DMS53 treated with DMSO at 0.1 percent for 48 hours (cell line): Measurements from ENCODE around the gene MUS81.
A peak's percentile ranks its signal among the peaks of the same experiment; 100 is the strongest.
"Not testable (repeated sequence)": the region's sequence is repeated elsewhere in the genome, so short reads cannot be mapped to it uniquely, and the experiment has no call there.

ENCODE experiments used
- DNase-seq: peaks from one replicate; lab custom pipeline; 2025; ENCODE audit not compliant: unreplicated experiment; lab: John Stamatoyannopoulos, UW

Gene MUS81

GRCh38 chr11:65891219-65892136 is 31.2 kb downstream of the MUS81 start:
- peak; percentile 45 for DNase-seq

GRCh38 chr11:65892137-65892540 is 31.9 kb downstream of the MUS81 start:
- DNase-seq = not testable (repeated sequence)

- DNase-seq = no peak
These were observed 32.6 kb downstream of the MUS81 start for GRCh38 chr11:65892661-65893317.

- DNase-seq = no peak
These were observed 33.9 kb downstream of the MUS81 start for GRCh38 chr11:65894034-65894591.

- DNase-seq = no peak
These were observed 35.3 kb downstream of the MUS81 start for GRCh38 chr11:65895482-65895981.

GRCh38 chr11:65896034-65896999 is 36.1 kb downstream of the MUS81 start:
- no peak for DNase-seq

GRCh38 chr11:65897020-65897471 is 36.8 kb downstream of the MUS81 start:
- no peak for DNase-seq

GRCh38 chr11:65898656-65899355 is 38.6 kb downstream of the MUS81 start:
- no peak for DNase-seq

GRCh38 chr11:65899356-65900124 is 39.3 kb downstream of the MUS81 start:
- DNase-seq = peak; percentile 34

- peak; percentile 91 for DNase-seq
These were observed 40.1 kb downstream of the MUS81 start, which contains the start of gene FOSL1 for GRCh38 chr11:65900125-65900898. FOSL1 (minus strand) TSS chr11:65900388; CDS start chr11:65900339, 49 bp downstream.

- no peak for DNase-seq
These were observed 40.6 kb downstream of the MUS81 start for GRCh38 chr11:65900899-65901180.

GRCh38 chr11:65903068-65903481 is 42.8 kb downstream of the MUS81 start:
- no peak for DNase-seq

GRCh38 chr11:65903715-65904114 is 43.5 kb downstream of the MUS81 start:
- no peak for DNase-seq

- no peak for DNase-seq
These were observed 46.4 kb downstream of the MUS81 start for GRCh38 chr11:65906602-65907001.

GRCh38 chr11:65907878-65908277 is 47.6 kb downstream of the MUS81 start:
- DNase-seq = no peak

- DNase-seq = no peak
These were observed 51.7 kb downstream of the MUS81 start for GRCh38 chr11:65911682-65912568.

GRCh38 chr11:65912845-65913244 is 52.6 kb downstream of the MUS81 start:
- DNase-seq = no peak
